Iris pigment epithelial cell (primary cell): ENCODE measurements around the gene PLEKHH1.

Source experiments
- DNase-seq: peaks from one replicate; pipeline ENCODE4 v3.0.0-alpha.2; 2011; ENCODE audit warnings: low read depth

PLEKHH1 gene

GRCh38 chr14:67630186-67630585 lies 97.1 kb downstream of the PLEKHH1 start:
- no peak for DNase-seq

GRCh38 chr14:67630938-67631337 lies 97.8 kb downstream of the PLEKHH1 start:
- DNase-seq = no peak

- DNase-seq = no peak
These were observed 100.5 kb downstream of the PLEKHH1 start for GRCh38 chr14:67633451-67634147.

- DNase-seq = peak; percentile 9
These were observed 103.3 kb downstream of the PLEKHH1 start for GRCh38 chr14:67636361-67636919.

- DNase-seq = no peak
These were observed 105.6 kb downstream of the PLEKHH1 start for GRCh38 chr14:67638642-67639041.
